NCI-H2227 treated with DMSO at 0.1 percent for 48 hours (cell line): Measurements from ENCODE around the gene PSMG4.

Experiments used
- DNase-seq: peaks from one replicate; lab custom pipeline; 2025; lab: John Stamatoyannopoulos, UW

PSMG4 gene

GRCh38 chr6:3258720-3259490 is at the start of gene PSMG4:
Gene PSMG4, plus strand, starts transcription at chr6:3258947. Its CDS starts 76 bp downstream, at chr6:3259023.
- DNase-seq: peak; percentile 91

GRCh38 chr6:3209114-3210023 is 49.4 kb upstream of the PSMG4 start:
- peak; percentile 87 for DNase-seq

- no peak for DNase-seq
These were observed 48.6 kb upstream of the PSMG4 start for GRCh38 chr6:3210024-3210610.

- no peak for DNase-seq
These were observed 47.1 kb upstream of the PSMG4 start for GRCh38 chr6:3211681-3212080.

- no peak for DNase-seq
These were observed 46.5 kb upstream of the PSMG4 start for GRCh38 chr6:3212261-3212660.

GRCh38 chr6:3213334-3213695 is 45.4 kb upstream of the PSMG4 start:
- no peak for DNase-seq

GRCh38 chr6:3214898-3215297 is 43.8 kb upstream of the PSMG4 start:
- no peak for DNase-seq

- DNase-seq: no peak
These were observed 41.5 kb upstream of the PSMG4 start for GRCh38 chr6:3217286-3217685.

GRCh38 chr6:3218266-3218665 is 40.5 kb upstream of the PSMG4 start:
- no peak for DNase-seq

GRCh38 chr6:3220366-3220765 is 38.4 kb upstream of the PSMG4 start:
- DNase-seq: no peak

- no peak for DNase-seq
These were observed 37.2 kb upstream of the PSMG4 start for GRCh38 chr6:3221578-3221977.

GRCh38 chr6:3222506-3223038 is 36.2 kb upstream of the PSMG4 start:
- DNase-seq: peak; percentile 41

GRCh38 chr6:3226042-3226441 is 32.7 kb upstream of the PSMG4 start:
- peak; percentile 26 for DNase-seq

- DNase-seq: peak; percentile 27
These were observed 32.0 kb upstream of the PSMG4 start for GRCh38 chr6:3226481-3227362.

GRCh38 chr6:3227363-3228045 is 31.2 kb upstream of the PSMG4 start, which contains the start of gene TUBB2B:
Gene TUBB2B, minus strand, starts transcription at chr6:3227653. Its CDS starts 110 bp downstream, at chr6:3227543.
- peak; percentile 96 for DNase-seq

- peak; percentile 89 for DNase-seq
These were observed 30.6 kb upstream of the PSMG4 start for GRCh38 chr6:3228046-3228671.

GRCh38 chr6:3228771-3229565 is 29.8 kb upstream of the PSMG4 start:
- peak; percentile 95 for DNase-seq

GRCh38 chr6:3229566-3230178 is 29.1 kb upstream of the PSMG4 start:
- DNase-seq: peak; percentile 40
